ENCODE results near the gene NPY4R2. TPM values are rescaled to one million over a fixed set of nuclear protein-coding genes. Genes with fewer than 3 reads are reported as not detected.
"Not testable (repeated sequence)": the region's sequence is repeated elsewhere in the genome, so short reads cannot be mapped to it uniquely, and the experiment has no call there.

Gene NPY4R2
- not detected in 2 replicates for total RNA-seq

GRCh38 chr10:47918475-47918874 lies at the start of gene NPY4R2:
Gene NPY4R2, plus strand, starts transcription at chr10:47918662. Its CDS starts 3,326 bp downstream, at chr10:47921988.
- intact Hi-C loops (cut with micrococcal nuclease): not testable (repeated sequence)

GRCh38 chr10:47870887-47871286 lies 47.6 kb upstream of the NPY4R2 start:
- intact Hi-C loops (cut with micrococcal nuclease): not testable (repeated sequence)

- intact Hi-C loops (cut with micrococcal nuclease): not testable (repeated sequence)
Observed at GRCh38 chr10:47871485-47872180, 46.8 kb upstream of the NPY4R2 start.

GRCh38 chr10:47872236-47872635 lies 46.2 kb upstream of the NPY4R2 start:
- intact Hi-C loops (cut with micrococcal nuclease): not testable (repeated sequence)

GRCh38 chr10:47884239-47884638 lies 34.2 kb upstream of the NPY4R2 start:
- intact Hi-C loops (cut with micrococcal nuclease): not testable (repeated sequence)

GRCh38 chr10:47884934-47885333 lies 33.5 kb upstream of the NPY4R2 start:
- intact Hi-C loops (cut with micrococcal nuclease): not testable (repeated sequence)

GRCh38 chr10:47886356-47886755 lies 32.1 kb upstream of the NPY4R2 start:
- intact Hi-C loops (cut with micrococcal nuclease): not testable (repeated sequence)

GRCh38 chr10:47886827-47887226 lies 31.6 kb upstream of the NPY4R2 start:
- intact Hi-C loops (cut with micrococcal nuclease): not testable (repeated sequence)

GRCh38 chr10:47890737-47891136 lies 27.7 kb upstream of the NPY4R2 start:
- intact Hi-C loops (cut with micrococcal nuclease): not testable (repeated sequence)

GRCh38 chr10:47892494-47893261 lies 25.8 kb upstream of the NPY4R2 start:
- intact Hi-C loops (cut with micrococcal nuclease): not testable (repeated sequence)

- intact Hi-C loops (cut with micrococcal nuclease): not testable (repeated sequence)
Observed at GRCh38 chr10:47894571-47894970, 23.9 kb upstream of the NPY4R2 start.

GRCh38 chr10:47897813-47898212 lies 20.6 kb upstream of the NPY4R2 start:
- intact Hi-C loops (cut with micrococcal nuclease): not testable (repeated sequence)

GRCh38 chr10:47909333-47909732 lies 9.1 kb upstream of the NPY4R2 start:
- intact Hi-C loops (cut with micrococcal nuclease): not testable (repeated sequence)

GRCh38 chr10:47910486-47910885 lies 8.0 kb upstream of the NPY4R2 start:
- intact Hi-C loops (cut with micrococcal nuclease): not testable (repeated sequence)

- intact Hi-C loops (cut with micrococcal nuclease): not testable (repeated sequence)
Observed at GRCh38 chr10:47914052-47914451, 4.4 kb upstream of the NPY4R2 start.

GRCh38 chr10:47915849-47916548 lies 2.5 kb upstream of the NPY4R2 start:
- intact Hi-C loops (cut with micrococcal nuclease): not testable (repeated sequence)

GRCh38 chr10:47920610-47921009 lies 2.1 kb downstream of the NPY4R2 start:
- intact Hi-C loops (cut with micrococcal nuclease): not testable (repeated sequence)

GRCh38 chr10:47922503-47922902 lies 4.0 kb downstream of the NPY4R2 start:
- intact Hi-C loops (cut with micrococcal nuclease): not testable (repeated sequence)

GRCh38 chr10:47924628-47925027 lies 6.2 kb downstream of the NPY4R2 start:
- intact Hi-C loops (cut with micrococcal nuclease): not testable (repeated sequence)

- intact Hi-C loops (cut with micrococcal nuclease): not testable (repeated sequence)
Observed at GRCh38 chr10:47927147-47927916, 8.9 kb downstream of the NPY4R2 start.

- intact Hi-C loops (cut with micrococcal nuclease): not testable (repeated sequence)
Observed at GRCh38 chr10:47928225-47928624, 9.8 kb downstream of the NPY4R2 start.
